GM18511 (cell line): ENCODE results near the gene PNMA8B.
"Not testable (repeated sequence)": the region's sequence is repeated elsewhere in the genome, so short reads cannot be mapped to it uniquely, and the experiment has no call there.

Experiments used
- ATAC-seq: cut with Tn5 transposase; IDR thresholded peaks from one replicate; pipeline ENCODE4 v1.9.1; 2021; ENCODE audit warnings: mild to moderate bottlenecking, moderate library complexity; ENCODE audit not compliant: unreplicated experiment

Gene PNMA8B

GRCh38 chr19:46495786-46496099, at the start of gene PNMA8B:
PNMA8B (minus strand) TSS chr19:46495867; CDS start chr19:46495465, 402 bp downstream.
- no peak for ATAC-seq

GRCh38 chr19:46544651-46545050, 49.0 kb upstream of the PNMA8B start:
- ATAC-seq, result no peak

GRCh38 chr19:46542428-46543230, 47.0 kb upstream of the PNMA8B start:
- ATAC-seq, result no peak

- ATAC-seq, result no peak
Measured at GRCh38 chr19:46537136-46538097, 41.8 kb upstream of the PNMA8B start.

- ATAC-seq, result no peak
Measured at GRCh38 chr19:46536391-46536790, 40.7 kb upstream of the PNMA8B start.

- ATAC-seq, result no peak
Measured at GRCh38 chr19:46533621-46534081, 38.0 kb upstream of the PNMA8B start.

GRCh38 chr19:46533078-46533620, 37.5 kb upstream of the PNMA8B start:
- ATAC-seq, result no peak

- ATAC-seq, result no peak
Measured at GRCh38 chr19:46530636-46531035, 35.0 kb upstream of the PNMA8B start.

- ATAC-seq, result no peak
Measured at GRCh38 chr19:46529622-46530451, 34.2 kb upstream of the PNMA8B start.

- ATAC-seq, result no peak
Measured at GRCh38 chr19:46528601-46529590, 33.2 kb upstream of the PNMA8B start.

- ATAC-seq, result not testable (repeated sequence)
Measured at GRCh38 chr19:46526801-46527200, 31.1 kb upstream of the PNMA8B start.

GRCh38 chr19:46524308-46524707, 28.6 kb upstream of the PNMA8B start:
- ATAC-seq, result no peak

- ATAC-seq, result not testable (repeated sequence)
Measured at GRCh38 chr19:46522988-46523387, 27.3 kb upstream of the PNMA8B start.

- no peak for ATAC-seq
Measured at GRCh38 chr19:46521241-46521868, 25.7 kb upstream of the PNMA8B start.

GRCh38 chr19:46520616-46521015, 24.9 kb upstream of the PNMA8B start:
- ATAC-seq, result no peak

GRCh38 chr19:46517471-46517870, 21.8 kb upstream of the PNMA8B start:
- no peak for ATAC-seq

- ATAC-seq, result no peak
Measured at GRCh38 chr19:46515879-46516350, 20.2 kb upstream of the PNMA8B start.

- no peak for ATAC-seq
Measured at GRCh38 chr19:46515290-46515609, 19.6 kb upstream of the PNMA8B start.
